Tibial nerve (tissue), 4 donors: ENCODE results near the gene DMXL1. TPM values are rescaled to one million over a fixed set of nuclear protein-coding genes. Genes with fewer than 3 reads are reported as not detected.
"Not testable (repeated sequence)": the region's sequence is repeated elsewhere in the genome, so short reads cannot be mapped to it uniquely, and the experiment has no call there.

Experiments
- DNase-seq, 2 donors: peaks; one replicate each; pipeline ENCODE4 v3.0.0-alpha.2; 2019; ENCODE audit warnings: low spot score in 2 of 2
- H3K27ac ChIP-seq, 4 donors: fragments of 200-600 bp; sonication (generic) in 3 of 4; one replicate each; pipeline ENCODE4 v1.5.1; 2017 to 2019; ENCODE audit warnings: mild to moderate bottlenecking in 1 of 4
- H3K27me3 ChIP-seq, 2 donors: fragments of 200-600 bp; sonication (generic) in 1 of 2; one replicate each; pipeline versions ENCODE4 v1.5.1 to v1.6.0; 2017 to 2019
- H3K36me3 ChIP-seq, 3 donors: fragments of 200-600 bp; sonication (generic); one replicate each; pipeline ENCODE4 v1.5.1; 2018 to 2019
- H3K4me1 ChIP-seq, 4 donors: fragments of 200-600 bp; sonication (generic) in 3 of 4; one replicate each; pipeline ENCODE4 v1.5.1; 2017 to 2019
- H3K4me3 ChIP-seq, 4 donors: fragments of 200-600 bp; sonication (generic) in 3 of 4; one replicate each; pipeline ENCODE4 v1.5.1; 2017 to 2019; ENCODE audit warnings: mild to moderate bottlenecking in 1 of 4, moderate library complexity in 1 of 4
- H3K9me3 ChIP-seq, 4 donors: fragments of 200-600 bp; sonication (generic) in 3 of 4; one replicate each; pipeline ENCODE4 v1.5.1; 2017 to 2019
- EP300 ChIP-seq, 2 donors: sonication (generic); formaldehyde crosslinking; IDR thresholded peaks; one replicate each; pipeline ENCODE4 v1.6.1; 2017; ENCODE audit warnings: antibody characterized with exemption in 2 of 2, mild to moderate bottlenecking in 1 of 2
- POLR2A ChIP-seq, 2 donors: fragments of 450-650 bp; IDR thresholded peaks; one replicate each; pipeline ENCODE4 v1.6.1; 2017; ENCODE audit warnings: antibody characterized with exemption in 2 of 2, mild to moderate bottlenecking in 2 of 2, moderate library complexity in 2 of 2
- WGBS, 2 donors: methylation state at CpG; one replicate each; pipeline ENCODE4 v1.1.5; 2018; 5-methylcytosine and 5-hydroxymethylcytosine counted together
- total RNA-seq, 4 donors: library from RNA; depleted of rRNA; stranded (reverse); fragments of >200 nt; gene quantifications; one replicate each; pipeline ENCODE4 v1.1.0, GENCODE V29; 2016
- TF ChIP-seq, protein P1 (sequence below), 5 experiments: fragments of 200-600 bp in 3 of 5; fragments of 450-650 bp in 2 of 5; sonication (generic) in 3 of 5; IDR thresholded peaks; one replicate each; pipeline ENCODE4 v1.5.1; 2016 to 2019; ENCODE audit warnings: antibody characterized with exemption in 5 of 5, mild to moderate bottlenecking in 3 of 5, moderate library complexity in 2 of 5

DMXL1 gene
- total RNA-seq, 4 donors from 2014 or later: 59.1 to 101 (median 76.1) TPM

DNA sequence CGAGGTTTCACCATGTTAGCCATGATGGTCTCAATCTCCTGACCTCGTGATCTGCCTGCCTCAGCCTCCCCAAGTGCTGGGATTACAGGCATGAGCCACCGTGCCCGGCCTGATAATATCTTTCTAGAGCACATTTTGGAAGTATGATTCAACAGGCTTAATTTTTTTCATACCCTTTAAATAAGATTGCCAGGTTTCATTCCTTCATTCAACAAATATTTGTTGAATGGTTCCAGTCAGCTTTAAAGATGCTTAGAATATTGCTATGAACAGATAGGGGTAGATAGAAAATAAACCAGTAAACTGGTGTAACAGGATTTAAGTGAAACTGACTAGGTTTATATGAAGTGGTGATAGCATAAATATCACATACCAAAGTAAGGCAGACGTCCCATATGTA is 41.3 kb downstream of the DMXL1 start:
- no peaks in the 10 kb centered on the region for H3K4me1 ChIP-seq
- H3K36me3 ChIP-seq: peaks cover 0 to 69% (median 4%) of the 10 kb centered on the region in 3 donors
- H3K9me3 ChIP-seq: no peaks in the 10 kb centered on the region
- no peak for DNase-seq
- TF ChIP-seq POLR2A (IDR thresholded peaks at IDR 0.05) (no peak), EP300 (IDR thresholded peaks at IDR 0.05) (no peak)
- TF ChIP-seq, protein P1, sequence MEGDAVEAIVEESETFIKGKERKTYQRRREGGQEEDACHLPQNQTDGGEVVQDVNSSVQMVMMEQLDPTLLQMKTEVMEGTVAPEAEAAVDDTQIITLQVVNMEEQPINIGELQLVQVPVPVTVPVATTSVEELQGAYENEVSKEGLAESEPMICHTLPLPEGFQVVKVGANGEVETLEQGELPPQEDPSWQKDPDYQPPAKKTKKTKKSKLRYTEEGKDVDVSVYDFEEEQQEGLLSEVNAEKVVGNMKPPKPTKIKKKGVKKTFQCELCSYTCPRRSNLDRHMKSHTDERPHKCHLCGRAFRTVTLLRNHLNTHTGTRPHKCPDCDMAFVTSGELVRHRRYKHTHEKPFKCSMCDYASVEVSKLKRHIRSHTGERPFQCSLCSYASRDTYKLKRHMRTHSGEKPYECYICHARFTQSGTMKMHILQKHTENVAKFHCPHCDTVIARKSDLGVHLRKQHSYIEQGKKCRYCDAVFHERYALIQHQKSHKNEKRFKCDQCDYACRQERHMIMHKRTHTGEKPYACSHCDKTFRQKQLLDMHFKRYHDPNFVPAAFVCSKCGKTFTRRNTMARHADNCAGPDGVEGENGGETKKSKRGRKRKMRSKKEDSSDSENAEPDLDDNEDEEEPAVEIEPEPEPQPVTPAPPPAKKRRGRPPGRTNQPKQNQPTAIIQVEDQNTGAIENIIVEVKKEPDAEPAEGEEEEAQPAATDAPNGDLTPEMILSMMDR (IDR thresholded peaks at IDR 0.05): no peak
- H3K27ac ChIP-seq: no peak overlapping the region
- no peak overlapping the region for H3K4me3 ChIP-seq
- WGBS, 2 donors: 94 to 98% methylated on average over 5 of the region's 5 CpGs
- H3K27me3 ChIP-seq: no peaks in the 10 kb centered on the region

DNA sequence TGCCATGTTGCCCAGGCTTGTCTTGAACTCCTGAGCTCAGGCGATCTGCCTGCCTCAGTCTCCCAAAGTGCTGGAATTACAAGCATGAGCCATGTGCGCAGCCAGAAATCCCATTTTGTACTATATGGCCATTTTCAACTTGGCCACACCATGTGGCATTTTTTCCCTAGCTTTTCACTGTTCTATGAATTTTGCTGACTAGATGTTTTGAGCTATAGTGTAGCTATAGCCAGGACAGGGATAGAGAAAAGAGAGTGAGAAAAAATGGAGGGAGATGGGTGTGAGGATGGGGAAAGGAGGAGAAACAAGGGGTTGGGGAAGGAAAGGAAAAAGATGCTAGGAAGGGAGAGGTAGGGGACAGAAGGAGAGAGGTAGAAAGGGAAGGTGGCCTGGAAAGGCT is 46.4 kb downstream of the DMXL1 start:
- Histone ChIP-seq H3K4me3 (no peak overlapping the region), H3K9me3 (no peaks in the 10 kb centered on the region), H3K36me3 (peaks cover 0 to 80% (median 8%) of the 10 kb centered on the region in 3 donors), H3K27me3 (no peaks in the 10 kb centered on the region), H3K27ac (no peak overlapping the region), H3K4me1 (no peaks in the 10 kb centered on the region)
- 95 to 96% methylated on average over 2 of the region's 2 CpGs for WGBS, 2 donors
- DNase-seq: no peak
- TF ChIP-seq, protein P1 (IDR thresholded peaks at IDR 0.05): no peak
- TF ChIP-seq EP300 (IDR thresholded peaks at IDR 0.05): no peak
- no peak for TF ChIP-seq POLR2A (IDR thresholded peaks at IDR 0.05)

DNA sequence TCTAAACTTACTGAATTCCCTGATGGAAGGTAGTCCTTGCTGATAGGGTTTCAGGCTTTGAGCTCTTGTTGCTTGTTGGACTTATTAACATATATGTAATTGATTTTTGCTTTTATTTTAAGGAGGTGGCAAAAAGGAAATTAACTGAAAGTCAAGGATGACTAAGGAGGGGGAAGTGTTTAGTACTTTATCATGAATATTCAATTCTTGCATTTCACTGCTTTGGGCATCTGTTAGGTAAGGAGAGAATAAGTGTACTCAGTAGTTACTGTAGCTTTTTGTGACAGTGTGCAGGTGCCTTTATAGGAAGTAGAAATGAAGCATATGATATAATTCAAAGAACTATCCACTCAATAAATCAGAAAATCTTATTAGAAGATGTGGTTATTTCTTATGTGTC is 47.1 kb downstream of the DMXL1 start:
- H3K27ac ChIP-seq: no peak overlapping the region
- H3K36me3 ChIP-seq: peaks cover 0 to 81% (median 8%) of the 10 kb centered on the region in 3 donors
- TF ChIP-seq EP300 (IDR thresholded peaks at IDR 0.05): no peak
- TF ChIP-seq POLR2A (IDR thresholded peaks at IDR 0.05): no peak
- TF ChIP-seq, protein P1 (IDR thresholded peaks at IDR 0.05): no peak
- no peaks in the 10 kb centered on the region for H3K4me1 ChIP-seq
- H3K9me3 ChIP-seq: no peaks in the 10 kb centered on the region
- H3K4me3 ChIP-seq: no peak overlapping the region
- no peaks in the 10 kb centered on the region for H3K27me3 ChIP-seq
- no peak for DNase-seq

- Histone ChIP-seq H3K36me3 (peaks cover 3 to 79% (median 8%) of the 10 kb centered on the region in 3 donors), H3K4me3 (no peak overlapping the region), H3K27ac (no peak overlapping the region), H3K9me3 (no peaks in the 10 kb centered on the region), H3K4me1 (no peaks in the 10 kb centered on the region), H3K27me3 (no peaks in the 10 kb centered on the region)
- no peak for DNase-seq
- WGBS, 2 donors: 95 to 97% methylated on average over 4 of the region's 4 CpGs
- TF ChIP-seq, protein P1 (IDR thresholded peaks at IDR 0.05): no peak
- TF ChIP-seq POLR2A (IDR thresholded peaks at IDR 0.05): no peak
- TF ChIP-seq EP300 (IDR thresholded peaks at IDR 0.05): no peak
These were observed 50.0 kb downstream of the DMXL1 start for GRCh38 chr5:119120893-119121292.

GRCh38 chr5:119122474-119122873 is 51.6 kb downstream of the DMXL1 start:
- WGBS, 2 donors: 90 to 97% methylated on average over 4 to 17 of the region's 27 CpGs
- not testable (repeated sequence) for H3K27me3 ChIP-seq, H3K4me1 ChIP-seq, H3K9me3 ChIP-seq, H3K27ac ChIP-seq, H3K4me3 ChIP-seq, DNase-seq
- H3K36me3 ChIP-seq: peaks cover 1 to 63% (median 3%) of the 10 kb centered on the region in 3 donors

GRCh38 chr5:119123280-119123679 is 52.4 kb downstream of the DMXL1 start:
- 95 to 96% methylated on average over 2 of the region's 2 CpGs for WGBS, 2 donors
- no peak for DNase-seq
- Histone ChIP-seq H3K27ac (no peak overlapping the region), H3K4me3 (no peak overlapping the region), H3K9me3 (no peaks in the 10 kb centered on the region), H3K27me3 (no peaks in the 10 kb centered on the region), H3K36me3 (peaks cover 0 to 55% (median 3%) of the 10 kb centered on the region in 3 donors), H3K4me1 (no peaks in the 10 kb centered on the region)
- TF ChIP-seq POLR2A (IDR thresholded peaks at IDR 0.05) (no peak), EP300 (IDR thresholded peaks at IDR 0.05) (no peak)
- TF ChIP-seq, protein P1 (IDR thresholded peaks at IDR 0.05): no peak
